Mesothelial cell of epicardium (in vitro differentiated cells): ENCODE results near the gene ATP6V0B. TPM values are rescaled to one million over a fixed set of nuclear protein-coding genes. Genes with fewer than 3 reads are reported as not detected.

Experiments
- DNase-seq, 2 experiments: peaks; one replicate each; pipeline ENCODE4 v3.0.0; 2021; ENCODE audit warnings: low spot score in 2 of 2; ENCODE audit not compliant: unreplicated experiment in 2 of 2
- H3K27ac Mint-ChIP-seq: 2 replicates; pipeline ENCODE4 v1.8.0; 2021; ENCODE audit warnings: mixed read lengths
- H3K27me3 Mint-ChIP-seq: 2 replicates; pipeline ENCODE4 v1.8.0; 2021; ENCODE audit warnings: low read depth, mixed read lengths
- H3K36me3 Mint-ChIP-seq: 2 replicates; pipeline ENCODE4 v1.8.0; 2021; ENCODE audit warnings: mixed read lengths
- H3K4me1 Mint-ChIP-seq: 2 replicates; pipeline ENCODE4 v1.8.0; 2021; ENCODE audit warnings: mixed read lengths
- H3K4me3 Mint-ChIP-seq: 2 replicates; pipeline ENCODE4 v1.8.0; 2021; ENCODE audit warnings: mild to moderate bottlenecking, moderate library complexity, mixed read lengths
- H3K9me3 Mint-ChIP-seq: 2 replicates; pipeline ENCODE4 v1.8.0; 2021; ENCODE audit warnings: mixed read lengths
- total RNA-seq: library from RNA; stranded (reverse); gene quantifications from 3 replicates; pipeline ENCODE4 v1.2.1, GENCODE V29; 2021
- TF ChIP-seq, protein P1 (sequence below): fragments of 200-600 bp; sonication (generic); IDR thresholded peaks from one replicate; pipeline ENCODE4 v1.5.0; 2021; ENCODE audit warnings: antibody characterized with exemption; ENCODE audit not compliant: unreplicated experiment

Gene ATP6V0B
- total RNA-seq, 1 donor from 2014 or later = 72.8 TPM

DNA sequence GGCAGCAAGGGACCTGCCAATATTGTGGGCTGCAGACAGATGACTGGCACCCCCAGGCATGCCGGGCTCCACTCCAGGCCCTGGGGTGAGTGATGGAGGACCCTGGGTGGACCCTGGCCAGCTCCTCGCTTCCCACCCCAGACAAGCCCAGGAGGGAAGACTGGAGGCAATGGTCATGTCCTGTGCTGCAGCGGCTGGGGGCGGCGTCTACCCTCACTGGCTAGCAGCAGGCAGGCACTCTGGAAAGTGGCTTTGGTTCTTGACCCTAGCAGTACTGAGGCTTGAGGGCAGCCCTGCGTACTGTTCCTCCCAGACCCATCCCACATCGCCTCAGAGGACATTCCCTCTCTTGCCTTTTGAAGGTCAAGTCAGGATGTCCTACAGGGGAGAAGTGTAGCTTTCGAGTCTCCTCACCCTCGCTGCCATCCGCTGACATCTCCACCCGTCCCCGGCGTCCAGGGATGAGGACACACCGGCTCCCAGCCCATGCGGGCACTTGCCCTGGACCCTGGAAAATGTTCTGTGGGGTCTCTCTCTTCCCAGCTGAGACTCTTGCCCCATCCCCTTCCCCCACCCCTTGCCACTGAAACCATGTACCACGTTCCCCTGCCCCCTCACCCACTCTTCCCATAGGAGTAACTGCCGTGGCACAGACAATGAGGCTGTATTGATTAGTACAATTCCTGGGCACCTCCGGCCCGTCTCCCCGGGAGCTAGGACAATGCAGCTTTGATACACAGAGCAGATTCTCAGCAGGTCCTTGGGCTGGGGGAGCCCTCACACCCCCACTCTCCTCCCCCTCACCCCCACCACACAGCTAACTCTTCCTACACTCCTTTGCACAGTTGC lies 41.5 kb downstream of the ATP6V0B start:
- no peak for DNase-seq
- Mint-ChIP-seq H3K27ac (no peak overlapping the region), H3K27me3 (no peaks in the 10 kb centered on the region), H3K36me3 (no peaks in the 10 kb centered on the region), H3K4me1 (peaks cover 7% of the 10 kb centered on the region), H3K4me3 (no peak overlapping the region), H3K9me3 (no peaks in the 10 kb centered on the region)
- TF ChIP-seq, protein P1, sequence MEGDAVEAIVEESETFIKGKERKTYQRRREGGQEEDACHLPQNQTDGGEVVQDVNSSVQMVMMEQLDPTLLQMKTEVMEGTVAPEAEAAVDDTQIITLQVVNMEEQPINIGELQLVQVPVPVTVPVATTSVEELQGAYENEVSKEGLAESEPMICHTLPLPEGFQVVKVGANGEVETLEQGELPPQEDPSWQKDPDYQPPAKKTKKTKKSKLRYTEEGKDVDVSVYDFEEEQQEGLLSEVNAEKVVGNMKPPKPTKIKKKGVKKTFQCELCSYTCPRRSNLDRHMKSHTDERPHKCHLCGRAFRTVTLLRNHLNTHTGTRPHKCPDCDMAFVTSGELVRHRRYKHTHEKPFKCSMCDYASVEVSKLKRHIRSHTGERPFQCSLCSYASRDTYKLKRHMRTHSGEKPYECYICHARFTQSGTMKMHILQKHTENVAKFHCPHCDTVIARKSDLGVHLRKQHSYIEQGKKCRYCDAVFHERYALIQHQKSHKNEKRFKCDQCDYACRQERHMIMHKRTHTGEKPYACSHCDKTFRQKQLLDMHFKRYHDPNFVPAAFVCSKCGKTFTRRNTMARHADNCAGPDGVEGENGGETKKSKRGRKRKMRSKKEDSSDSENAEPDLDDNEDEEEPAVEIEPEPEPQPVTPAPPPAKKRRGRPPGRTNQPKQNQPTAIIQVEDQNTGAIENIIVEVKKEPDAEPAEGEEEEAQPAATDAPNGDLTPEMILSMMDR = no peak

DNA sequence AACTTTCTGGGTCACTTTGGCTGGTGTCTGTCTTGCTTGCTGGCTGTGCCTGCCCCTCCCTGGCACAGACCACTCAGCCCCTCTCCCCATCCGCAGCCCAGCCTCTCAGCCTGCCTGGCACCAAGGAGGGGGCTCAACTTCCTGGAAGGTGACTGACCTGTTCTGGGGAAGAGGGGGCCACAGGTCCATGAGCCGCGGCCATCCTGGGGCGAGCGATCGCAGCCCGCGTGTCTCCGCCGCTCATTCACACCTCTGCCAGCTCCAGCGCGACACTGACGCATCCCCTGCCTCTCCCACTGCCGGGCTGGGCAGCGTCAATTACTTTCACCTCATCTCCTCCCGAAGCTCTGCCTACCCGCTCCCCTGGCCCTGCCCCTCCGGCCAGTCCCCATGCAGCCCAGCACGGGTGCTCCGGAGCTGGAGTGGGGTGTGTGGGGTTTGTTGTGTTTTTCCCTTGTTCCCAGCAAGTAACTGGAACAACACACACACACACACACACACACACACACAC lies 42.2 kb downstream of the ATP6V0B start:
- Mint-ChIP-seq H3K36me3 (peaks cover 3% of the 10 kb centered on the region), H3K4me3 (no peak overlapping the region), H3K4me1 (peaks cover 1% of the 10 kb centered on the region), H3K27me3 (no peaks in the 10 kb centered on the region), H3K9me3 (no peaks in the 10 kb centered on the region), H3K27ac (no peak overlapping the region)
- TF ChIP-seq, protein P1 = no peak
- DNase-seq = no peak

DNA sequence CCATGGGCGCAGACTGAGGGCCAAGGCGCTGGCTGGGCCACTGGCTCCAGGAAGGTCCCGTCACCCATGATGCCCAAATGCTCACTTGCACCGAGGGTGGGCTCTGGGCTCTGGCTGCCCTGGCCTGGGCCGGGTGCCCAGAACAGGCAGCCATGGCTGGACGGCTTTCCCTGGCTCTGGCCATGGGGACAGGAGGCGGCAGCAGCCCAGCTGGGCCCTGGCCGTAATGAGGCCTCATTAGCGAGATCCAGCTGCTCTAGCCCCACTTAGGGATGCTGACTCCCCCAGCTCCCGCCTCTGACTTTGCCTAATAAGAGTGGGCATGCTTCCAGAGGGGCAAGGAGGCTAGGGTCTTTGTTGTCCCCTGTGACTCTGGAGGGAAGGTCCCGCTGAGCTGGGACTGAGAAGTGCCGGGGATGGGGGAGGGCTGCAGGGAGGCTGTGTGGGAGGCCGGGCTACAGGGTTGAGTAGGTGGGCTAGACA lies 44.7 kb downstream of the ATP6V0B start:
- no peaks in the 10 kb centered on the region for H3K4me1 Mint-ChIP-seq
- no peak overlapping the region for H3K27ac Mint-ChIP-seq
- H3K4me3 Mint-ChIP-seq = no peak overlapping the region
- no peaks in the 10 kb centered on the region for H3K27me3 Mint-ChIP-seq
- H3K36me3 Mint-ChIP-seq = peaks cover 8% of the 10 kb centered on the region
- TF ChIP-seq, protein P1 = no peak
- no peaks in the 10 kb centered on the region for H3K9me3 Mint-ChIP-seq
- no peak for DNase-seq

DNA sequence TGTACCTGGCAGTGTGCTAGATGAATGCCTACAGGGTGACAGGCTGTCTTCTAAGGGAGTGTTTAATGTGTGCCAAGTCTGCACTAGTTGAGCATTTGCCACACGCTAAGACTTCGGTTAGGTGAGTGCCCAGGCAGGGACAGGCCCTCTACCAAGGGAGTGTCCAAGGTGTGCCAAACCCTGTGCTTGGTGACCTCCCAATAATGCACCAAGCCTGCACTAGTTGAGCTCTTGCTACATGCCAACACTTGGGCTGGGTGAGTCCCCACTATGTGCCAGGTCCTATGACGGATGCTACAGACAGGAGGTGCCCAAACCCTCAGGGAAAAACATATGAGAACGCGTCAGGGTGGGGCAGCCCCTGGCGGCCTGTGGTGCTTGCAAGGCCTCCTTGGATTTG lies 45.7 kb downstream of the ATP6V0B start:
- H3K4me3 Mint-ChIP-seq = no peak overlapping the region
- H3K4me1 Mint-ChIP-seq = no peaks in the 10 kb centered on the region
- H3K9me3 Mint-ChIP-seq = no peaks in the 10 kb centered on the region
- H3K27ac Mint-ChIP-seq = no peak overlapping the region
- TF ChIP-seq, protein P1 = no peak
- peaks cover 13% of the 10 kb centered on the region for H3K36me3 Mint-ChIP-seq
- no peak for DNase-seq
- H3K27me3 Mint-ChIP-seq = no peaks in the 10 kb centered on the region

DNA sequence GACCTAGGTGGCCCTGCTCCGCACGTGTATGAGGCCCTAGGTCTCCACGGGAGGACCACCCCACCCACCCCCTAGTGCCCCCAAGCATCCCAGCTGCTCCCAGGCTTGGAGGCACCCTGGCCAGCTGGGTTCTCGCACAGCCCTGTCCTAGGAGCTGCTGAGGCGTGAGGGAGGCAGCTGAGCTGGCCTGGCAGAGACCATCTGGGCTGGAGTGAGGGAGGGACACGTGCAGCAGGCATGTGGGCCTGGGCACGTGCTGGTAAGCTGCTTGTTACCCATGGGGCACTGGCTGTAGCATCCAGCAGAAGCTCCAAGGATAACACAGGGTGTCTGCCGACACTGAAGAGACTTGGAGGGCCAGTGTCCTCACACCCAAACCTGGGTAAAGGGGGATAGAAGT lies 46.4 kb downstream of the ATP6V0B start:
- Mint-ChIP-seq H3K36me3 (peaks cover 13% of the 10 kb centered on the region), H3K4me1 (no peaks in the 10 kb centered on the region), H3K9me3 (no peaks in the 10 kb centered on the region), H3K4me3 (no peak overlapping the region), H3K27me3 (no peaks in the 10 kb centered on the region), H3K27ac (no peak overlapping the region)
- TF ChIP-seq, protein P1 = no peak
- no peak for DNase-seq
